Medulla oblongata (tissue), 1 donor: ENCODE results near the gene AMPH.

Source experiments
- DNase-seq: peaks from one replicate; pipeline ENCODE4 v3.0.0-alpha.2; 2015; ENCODE audit errors: extremely low spot score

Gene AMPH

DNA sequence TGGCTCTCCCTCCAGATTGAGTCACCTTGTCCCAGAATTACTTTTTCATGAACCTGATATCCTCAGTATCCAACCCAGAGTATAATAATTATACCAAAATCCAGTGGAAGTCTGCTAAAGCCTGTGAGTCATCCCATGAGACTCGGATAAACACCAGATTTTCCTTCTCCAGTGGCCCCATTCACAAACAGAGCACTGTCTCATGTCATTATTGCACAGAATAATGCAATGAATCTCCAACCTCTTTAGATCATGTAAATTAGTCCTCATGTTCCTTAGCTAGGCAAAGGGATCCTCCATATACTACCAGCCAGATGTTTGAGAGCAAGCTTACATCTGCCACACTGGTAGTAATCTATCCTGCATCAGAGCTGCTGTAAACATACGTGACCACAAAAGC lies 89.0 kb downstream of the AMPH start:
- DNase-seq: no peak

DNA sequence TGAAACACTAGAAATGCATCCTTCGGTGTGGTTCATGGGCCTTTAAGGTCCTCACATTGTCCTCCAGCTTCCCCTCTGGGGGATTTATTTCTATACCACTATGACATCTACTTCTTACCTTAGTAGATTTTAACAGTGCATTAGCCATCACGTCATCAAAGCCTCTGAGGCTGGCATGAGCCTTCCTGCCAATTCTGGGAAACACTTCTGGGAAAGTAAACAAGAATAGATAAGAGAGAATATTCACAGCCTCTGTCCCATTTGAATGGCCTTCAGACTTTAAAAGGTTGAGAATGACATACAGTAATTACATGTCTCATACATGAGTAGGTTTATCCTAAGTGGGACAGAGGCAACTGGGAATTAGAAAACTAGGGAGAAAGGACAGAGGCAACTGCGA lies 89.7 kb downstream of the AMPH start:
- no peak for DNase-seq

DNA sequence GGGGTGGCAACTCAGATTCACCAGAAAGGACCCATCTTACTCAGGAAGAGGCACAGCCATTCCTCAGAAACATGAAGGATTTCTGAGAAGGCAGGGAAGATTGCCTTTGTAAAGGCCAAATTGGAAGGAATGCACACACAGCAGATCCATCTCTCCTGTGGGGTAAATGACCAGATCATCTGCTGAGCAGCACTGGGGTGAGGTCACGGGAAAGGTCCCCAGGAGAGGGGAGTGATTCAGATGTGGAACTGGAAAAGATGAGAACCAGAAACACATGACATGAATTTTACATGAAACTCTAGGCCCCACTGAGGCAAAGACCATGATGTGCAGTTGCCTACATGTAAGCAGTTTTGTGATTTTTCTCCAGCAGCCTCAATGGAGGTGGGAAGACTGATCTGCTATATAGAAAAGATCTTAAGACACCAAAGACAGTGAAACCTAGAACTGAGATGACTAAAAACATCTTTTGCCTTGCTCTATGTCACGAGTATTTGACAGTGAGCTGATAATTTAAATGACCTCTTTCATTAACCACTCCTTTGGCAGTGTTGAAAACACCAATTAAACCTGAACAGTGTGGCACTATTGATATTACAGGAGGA lies 91.6 kb downstream of the AMPH start:
- DNase-seq: no peak

DNA sequence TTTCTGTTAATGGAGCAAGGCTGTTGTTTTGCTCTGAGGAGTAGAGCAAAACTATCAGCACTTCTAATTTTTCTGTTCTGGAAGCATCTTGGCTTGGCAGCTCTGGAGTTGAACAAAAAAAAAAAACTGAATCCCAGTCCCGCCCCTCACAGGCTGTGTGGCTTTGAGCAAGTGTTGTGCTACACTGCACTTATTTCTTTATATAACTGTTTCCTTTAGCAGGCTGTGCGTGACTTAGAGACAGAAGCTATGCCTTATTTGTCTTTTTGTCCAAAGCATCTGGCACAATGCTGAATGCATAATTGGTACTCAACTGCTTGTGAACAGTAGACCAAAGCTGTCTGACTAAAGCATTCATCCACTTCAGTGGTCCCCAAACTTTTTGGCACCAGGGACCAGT lies 96.1 kb downstream of the AMPH start:
- DNase-seq: no peak

DNA sequence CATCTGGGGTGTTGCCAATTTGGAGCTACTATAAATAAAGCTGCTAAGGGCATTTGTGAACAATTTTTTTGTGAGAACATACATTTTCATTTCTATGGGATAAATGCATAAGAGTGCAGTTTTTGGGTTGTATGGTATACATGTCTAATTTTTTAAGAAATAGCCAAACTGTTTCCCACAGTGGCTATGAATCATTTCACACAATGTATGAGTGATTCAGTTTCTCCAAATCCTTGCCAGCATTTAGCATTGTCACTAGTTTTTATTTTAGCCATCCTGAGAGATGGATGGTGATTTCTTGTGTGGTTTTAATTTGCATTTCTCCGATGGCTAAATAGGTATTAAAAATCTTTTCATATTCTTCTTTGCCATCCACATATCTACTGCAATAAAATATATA lies 105.3 kb downstream of the AMPH start:
- no peak for DNase-seq

DNA sequence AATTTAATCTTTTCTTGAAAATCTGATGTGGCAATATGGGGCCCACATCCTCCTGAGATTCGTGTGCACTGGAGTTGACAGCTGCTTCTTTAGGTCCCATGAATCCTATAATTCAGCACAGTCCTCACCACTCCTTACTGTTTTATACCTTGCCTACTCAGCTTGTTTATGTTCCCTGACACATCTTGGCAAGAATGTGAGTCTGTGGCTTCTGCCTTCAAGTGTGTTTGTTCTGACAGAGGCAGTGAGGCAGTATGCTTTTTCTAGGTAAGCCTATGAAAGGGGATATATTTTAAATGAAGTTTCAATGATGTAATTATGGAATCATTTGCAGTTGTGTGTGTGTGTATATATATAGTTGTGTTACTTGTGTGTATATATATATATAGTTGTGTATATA lies 106.4 kb downstream of the AMPH start:
- no peak for DNase-seq

DNA sequence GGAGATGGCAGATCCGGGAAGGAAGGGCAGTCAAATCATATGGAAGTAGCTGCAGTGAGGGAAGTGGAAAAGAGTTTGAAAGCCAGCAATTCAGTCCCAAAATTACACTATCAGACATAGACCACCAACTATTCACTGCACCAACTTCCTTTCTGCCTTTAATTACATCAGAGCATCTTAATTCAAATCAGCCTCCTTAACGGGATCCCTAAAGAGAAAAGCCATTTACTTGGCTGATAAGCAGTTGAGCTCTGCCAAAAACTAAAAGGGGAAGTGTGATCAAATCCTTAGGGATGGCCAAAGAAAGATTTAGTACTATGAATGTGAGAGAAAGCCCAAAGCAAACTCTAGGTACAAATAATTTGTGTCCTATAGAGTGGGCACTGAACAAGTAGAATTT lies 110.4 kb downstream of the AMPH start:
- DNase-seq: no peak

DNA sequence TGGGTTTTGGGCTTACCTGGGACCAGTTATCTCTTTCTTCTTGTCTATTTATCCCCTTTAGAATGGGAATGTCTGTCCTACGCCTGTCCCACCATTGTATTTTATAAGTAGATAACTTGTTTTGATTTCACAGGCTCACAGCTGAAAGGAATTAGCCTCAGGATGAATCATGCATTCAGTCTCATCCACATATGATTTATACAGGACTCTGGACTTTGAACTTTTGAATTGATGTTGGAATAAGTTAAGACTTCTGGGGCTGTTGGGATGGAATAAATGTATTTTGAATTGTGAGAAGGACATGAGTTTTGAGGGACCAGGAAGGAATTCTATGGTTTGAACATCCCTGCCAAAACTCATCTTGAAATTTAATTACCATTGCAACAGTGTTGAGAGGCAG lies 112.6 kb downstream of the AMPH start:
- DNase-seq: no peak

DNA sequence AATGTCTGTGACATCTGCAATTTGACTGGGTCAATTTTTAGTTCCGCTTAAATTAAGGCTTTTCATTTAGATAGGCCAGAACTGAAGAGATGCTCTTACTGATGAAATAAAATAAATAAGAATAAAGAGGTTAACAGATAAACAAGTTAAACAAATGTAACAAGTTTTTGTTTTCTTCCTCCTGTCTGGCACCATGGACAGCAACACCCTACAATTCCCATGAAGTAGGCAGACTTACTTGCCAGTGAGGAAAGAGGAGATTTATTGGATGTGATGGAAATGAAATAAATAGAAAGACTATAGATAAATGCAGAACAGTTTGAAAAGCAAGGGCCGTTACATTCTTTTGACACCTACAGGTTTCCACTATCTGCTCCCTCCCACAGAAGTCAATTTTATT lies 118.5 kb downstream of the AMPH start:
- no peak for DNase-seq

DNA sequence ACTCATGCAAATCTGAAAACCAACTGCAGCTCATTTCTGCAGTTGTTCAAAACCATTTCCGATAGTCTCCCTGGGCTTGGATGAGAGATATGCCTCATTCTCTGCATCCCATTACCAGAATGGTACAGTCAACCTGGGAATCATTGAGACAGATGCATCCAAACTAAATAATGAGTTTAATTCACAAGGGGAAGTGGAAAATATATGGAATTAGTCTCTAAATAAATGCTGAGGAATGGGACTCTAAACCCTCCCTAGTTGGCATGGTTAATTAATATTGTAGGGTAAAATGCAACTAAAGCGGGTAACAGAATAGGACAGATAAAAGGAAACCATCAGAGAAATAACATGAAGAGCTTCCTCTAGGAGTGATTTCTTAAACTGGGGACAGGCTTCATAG lies 118.9 kb downstream of the AMPH start:
- no peak for DNase-seq

DNA sequence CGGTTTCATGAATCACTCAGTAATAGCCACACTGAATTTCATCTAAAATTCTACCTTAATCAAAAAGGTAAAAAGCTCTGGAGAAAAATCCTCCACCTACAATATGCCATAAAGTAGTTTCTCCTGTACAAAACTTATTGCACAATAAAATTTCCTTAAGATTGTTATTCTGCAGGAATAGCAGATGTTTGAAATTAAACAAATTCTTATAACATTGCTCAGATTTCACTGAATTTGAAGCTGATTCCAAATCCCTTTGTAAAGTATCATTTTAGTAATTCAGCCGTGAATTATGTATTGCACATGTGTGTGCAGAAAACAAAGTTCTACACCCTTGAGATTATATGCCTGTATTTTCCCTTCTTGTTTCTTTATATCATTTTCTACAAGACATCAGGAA lies 123.8 kb downstream of the AMPH start:
- DNase-seq: no peak

DNA sequence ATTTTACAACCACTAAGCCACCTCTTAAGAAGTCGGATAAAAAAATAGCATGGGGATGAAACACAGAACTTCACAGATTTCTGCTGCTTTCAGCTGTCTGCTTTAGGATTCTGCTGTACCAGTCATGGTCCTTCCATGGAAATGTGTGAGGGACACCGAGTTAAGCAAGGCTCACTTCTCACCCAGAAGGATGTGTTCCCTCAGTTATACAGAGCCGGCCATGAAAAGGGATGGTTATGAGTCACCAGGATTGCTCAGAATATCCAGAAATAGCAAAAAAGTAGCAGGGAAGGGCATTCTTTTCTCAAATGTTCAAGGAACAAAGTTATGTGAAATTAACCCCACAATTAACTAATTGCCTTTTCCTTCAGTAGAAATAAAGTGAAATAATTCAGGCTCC lies 124.4 kb downstream of the AMPH start:
- no peak for DNase-seq

DNA sequence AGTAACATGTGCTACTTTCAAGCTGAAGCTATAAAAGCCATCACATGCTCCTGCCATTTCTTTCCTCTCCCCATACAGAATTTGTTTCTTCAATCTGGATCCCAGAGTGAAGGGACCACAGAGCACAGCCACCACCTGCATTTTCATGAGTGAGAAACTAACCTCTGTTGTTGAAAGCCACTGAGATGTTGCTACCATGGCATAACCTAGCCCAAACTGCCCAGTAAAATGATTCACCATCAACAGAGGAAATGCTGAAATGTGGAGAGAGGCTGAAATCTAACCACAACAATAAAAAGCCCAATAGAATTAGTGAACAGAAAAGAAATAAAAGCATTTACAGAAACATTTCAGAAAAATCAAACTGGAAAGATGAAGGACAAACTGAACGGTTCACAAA lies 125.2 kb downstream of the AMPH start:
- DNase-seq: no peak

DNA sequence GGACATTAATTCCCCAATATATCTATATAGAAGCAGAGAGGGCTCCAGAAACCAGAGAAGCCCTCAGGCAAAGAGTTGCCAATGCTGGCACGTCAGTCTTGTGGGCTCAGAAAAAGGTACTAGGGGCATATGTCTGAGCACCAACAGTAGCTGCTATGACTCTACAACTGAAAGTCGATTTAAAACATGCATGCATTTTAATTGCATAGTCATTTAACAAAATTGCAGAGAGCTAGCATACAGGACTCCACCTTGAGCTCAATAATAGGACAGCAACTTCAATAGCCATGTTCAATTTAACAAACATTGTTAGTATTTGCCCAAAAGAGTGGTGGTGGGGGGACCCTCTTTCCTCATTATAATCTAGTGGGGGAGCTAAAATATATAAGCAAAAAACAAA lies 126.5 kb downstream of the AMPH start:
- no peak for DNase-seq

DNA sequence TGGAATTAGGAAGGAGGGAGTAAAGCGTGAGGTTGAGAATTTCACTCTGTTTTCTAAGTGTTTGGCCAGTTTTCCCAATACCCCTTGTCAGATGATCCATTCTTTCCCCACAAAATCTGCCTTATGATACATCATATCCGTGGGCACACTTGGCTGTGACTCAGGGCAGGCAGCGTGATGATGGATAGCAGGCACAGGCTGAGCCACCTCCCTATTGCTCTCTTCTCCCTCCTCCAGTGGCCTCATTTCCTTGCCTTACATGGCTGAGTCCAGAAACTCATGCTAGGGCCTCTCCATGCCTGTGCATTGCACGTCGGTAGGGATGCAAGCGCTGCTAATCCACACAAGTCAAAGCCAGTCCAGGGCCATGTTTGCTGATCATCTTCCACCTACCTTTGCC lies 128.3 kb downstream of the AMPH start:
- DNase-seq: no peak

DNA sequence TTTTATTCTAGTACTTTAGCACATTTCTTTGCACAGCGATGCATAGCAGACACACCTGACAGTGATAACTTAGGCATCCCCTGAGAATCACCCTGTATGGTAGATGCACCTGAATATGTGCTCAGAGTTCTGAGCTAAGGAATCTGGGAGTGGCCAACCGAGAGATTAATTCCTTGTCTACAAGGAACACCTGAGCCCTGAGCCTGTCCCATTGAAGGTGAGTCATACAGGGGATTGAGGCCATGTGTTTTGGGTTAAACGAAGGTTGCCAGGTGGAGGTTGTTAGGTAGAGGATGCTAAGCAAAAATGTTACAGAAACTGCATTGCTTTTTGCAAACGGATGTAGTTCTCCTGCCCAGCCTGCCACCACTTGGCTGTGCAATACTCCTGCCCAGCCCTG lies 128.9 kb downstream of the AMPH start:
- no peak for DNase-seq

DNA sequence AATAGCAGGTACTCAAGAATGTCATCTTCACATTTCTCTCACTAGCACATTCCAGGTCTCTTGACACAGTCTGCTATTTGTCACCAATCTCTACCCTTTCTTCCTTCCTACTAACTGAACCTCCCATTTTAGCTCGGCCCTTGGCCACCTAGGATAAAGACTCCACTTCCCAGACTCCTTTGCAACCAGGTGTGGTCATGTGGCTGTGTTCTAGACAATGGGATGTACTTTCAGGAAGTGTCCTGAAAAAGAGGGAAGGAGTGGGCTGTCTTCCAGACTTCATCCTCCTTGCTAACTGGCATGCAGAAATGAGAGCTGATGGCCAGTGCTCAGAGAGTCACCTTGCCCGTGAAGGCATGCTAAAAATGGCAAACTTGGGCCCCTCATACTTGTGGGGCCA lies 139.2 kb downstream of the AMPH start:
- DNase-seq: no peak

DNA sequence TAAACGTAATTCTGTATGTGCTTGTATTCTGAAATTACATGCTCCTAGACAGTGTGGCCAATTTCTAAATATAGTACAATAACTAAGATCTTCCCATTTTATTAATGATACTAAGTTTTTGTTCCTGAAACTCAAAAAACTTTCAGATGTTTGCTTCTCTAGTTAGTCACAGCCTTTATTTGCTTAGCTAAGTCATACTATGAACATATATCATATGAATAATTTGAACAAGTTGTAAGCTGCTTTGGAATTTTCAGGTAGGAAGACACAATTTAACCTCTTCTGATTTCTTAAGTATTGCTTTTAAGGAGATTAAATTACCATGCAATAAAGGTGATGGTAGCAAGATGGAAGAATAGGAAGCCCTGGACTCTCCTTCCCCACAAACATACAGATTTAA lies 148.7 kb downstream of the AMPH start:
- no peak for DNase-seq

DNA sequence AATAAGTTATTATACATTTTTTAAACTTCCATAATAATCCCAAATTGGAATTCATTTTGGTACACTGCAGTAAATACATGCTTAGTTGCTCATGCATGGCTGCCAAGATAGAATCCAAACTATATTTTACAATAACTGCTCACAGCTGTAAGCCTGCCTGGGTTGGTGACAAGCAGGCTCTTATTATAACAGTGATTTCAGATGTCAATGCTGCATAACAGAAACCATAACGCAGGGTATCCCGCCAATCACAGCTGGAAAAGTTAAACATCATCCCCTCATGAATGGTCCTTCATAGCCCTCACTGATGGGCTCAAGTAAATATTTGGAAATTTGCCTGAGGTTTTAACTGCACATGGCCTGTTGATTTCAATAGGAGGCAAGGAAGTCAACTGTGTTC lies 149.8 kb downstream of the AMPH start:
- no peak for DNase-seq

DNA sequence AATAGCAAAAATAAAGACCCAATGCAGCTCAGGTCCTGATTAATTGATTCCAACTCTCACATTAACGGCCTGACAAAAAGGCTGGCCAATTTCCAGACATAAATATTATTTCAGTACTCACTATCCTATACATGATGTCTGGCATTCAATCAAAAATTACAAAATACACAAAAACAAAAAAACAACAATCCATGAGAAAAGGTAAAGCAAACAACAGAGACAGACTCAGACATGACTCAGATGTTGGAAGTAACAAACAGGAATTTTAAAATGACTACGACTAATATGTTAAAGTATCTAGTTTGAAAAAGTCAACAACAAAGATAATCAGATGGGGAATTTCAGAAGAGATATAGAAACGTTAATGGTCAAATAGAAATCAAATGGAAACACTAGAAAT lies 152.8 kb downstream of the AMPH start:
- DNase-seq: no peak

DNA sequence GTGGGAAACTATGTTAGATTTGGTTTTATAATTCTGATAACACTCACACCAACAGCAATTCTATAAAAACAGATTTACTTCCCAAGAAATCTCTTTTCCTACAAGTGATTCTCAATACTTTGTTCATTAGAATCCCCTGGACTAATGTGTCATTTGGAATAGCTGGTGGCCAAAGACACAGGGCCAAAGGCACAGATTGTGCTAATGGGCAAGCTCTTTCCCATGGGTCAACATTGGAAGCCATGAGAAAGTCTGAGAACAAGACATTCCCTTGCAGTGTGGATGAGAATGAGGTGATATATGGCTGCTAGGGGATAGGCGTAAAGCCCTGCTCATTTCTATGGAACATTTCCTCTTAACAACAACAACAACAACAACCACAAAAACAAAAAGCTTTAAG lies 153.8 kb downstream of the AMPH start:
- no peak for DNase-seq

DNA sequence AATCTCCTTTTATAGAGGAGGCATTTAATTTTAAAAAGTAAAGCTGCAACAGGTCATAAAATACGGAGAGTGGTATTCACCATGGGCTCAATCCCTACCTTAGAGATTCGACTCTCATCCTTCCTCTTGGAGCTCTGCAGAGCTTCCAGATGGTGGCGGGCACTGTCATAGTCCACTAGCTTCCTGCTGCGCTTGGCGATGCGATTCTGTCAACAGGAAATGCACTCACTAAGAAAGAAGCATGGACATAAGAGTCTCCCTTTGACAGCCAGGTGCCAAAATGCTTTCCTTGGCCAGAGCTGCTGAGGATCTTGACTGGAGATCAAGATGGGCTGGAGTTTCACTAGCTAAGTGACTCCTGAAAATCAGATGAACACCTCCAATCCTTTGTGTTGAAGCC lies 154.4 kb downstream of the AMPH start:
- DNase-seq: no peak

DNA sequence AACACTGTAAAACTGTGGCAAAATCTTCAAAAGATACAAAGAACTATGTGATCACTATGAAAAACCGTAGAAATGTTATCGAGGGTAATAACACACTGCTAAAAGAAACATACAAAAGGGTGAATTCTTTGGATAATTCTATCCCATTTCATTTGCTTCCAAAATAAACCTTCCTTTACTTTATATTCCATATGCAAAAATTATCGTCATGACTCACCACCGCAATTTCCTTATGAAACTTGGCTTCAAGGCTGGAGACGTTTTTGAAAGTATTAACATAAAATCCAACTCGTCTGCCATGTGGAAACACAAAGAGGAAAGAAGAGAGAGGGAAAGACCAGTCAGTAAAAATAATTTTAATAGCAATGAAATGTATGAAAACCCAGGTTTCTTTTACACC lies 165.2 kb downstream of the AMPH start:
- no peak for DNase-seq

DNA sequence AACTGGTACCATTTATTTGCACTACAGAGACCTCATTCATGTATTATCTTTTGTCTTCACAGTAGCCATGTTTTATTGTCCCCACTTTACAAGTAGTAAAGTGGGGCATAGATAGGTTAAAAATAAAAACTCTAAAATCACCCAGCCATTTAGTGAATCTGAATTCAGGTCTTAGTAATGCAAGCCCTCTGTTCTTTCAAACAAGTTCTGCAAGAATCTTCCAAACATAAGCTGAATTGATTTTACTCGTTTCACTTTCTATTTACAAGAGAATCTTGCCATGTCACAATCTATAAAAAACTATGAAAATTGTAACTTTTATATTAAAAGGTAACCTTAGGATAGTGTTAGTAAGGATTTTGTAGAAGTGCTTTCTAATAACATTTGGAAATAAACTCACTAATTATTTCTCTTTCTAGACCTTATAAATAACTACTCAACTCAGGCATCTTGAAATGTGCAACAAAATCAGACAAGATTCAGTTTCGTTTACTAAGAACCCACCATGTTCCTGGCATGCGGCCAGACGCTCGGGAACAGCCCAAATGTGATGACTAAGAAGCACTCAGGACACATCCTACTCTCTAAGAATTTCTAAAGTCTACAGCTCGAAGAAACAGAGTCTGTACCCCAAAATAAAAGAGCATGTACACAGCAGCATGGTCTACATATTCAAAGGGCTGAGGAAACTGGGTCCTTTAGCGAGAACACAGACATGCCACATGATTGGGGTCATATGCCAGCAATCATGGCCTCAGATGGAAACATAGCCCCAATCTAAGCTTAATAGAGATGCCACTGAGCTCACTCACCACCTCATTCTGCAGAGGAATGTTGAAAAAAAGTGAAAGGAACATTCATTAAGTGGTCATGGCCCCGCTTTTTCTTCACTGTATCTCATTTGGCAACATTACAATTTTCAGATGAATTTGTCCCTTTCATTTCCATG lies 167.6 kb downstream of the AMPH start:
- DNase-seq: peak; percentile 16
